Fibroblast of pulmonary artery (primary cell): ENCODE results near the gene CORIN.
"Not testable (repeated sequence)": the region's sequence is repeated elsewhere in the genome, so short reads cannot be mapped to it uniquely, and the experiment has no call there.

Experiments used
- DNase-seq: peaks from one replicate; pipeline ENCODE4 v3.0.0-alpha.2; 2010; ENCODE audit warnings: low read depth
- H3K4me3 ChIP-seq: replicated peaks from 2 replicates; pipeline ENCODE4 v1.5.1; 2011; ENCODE audit warnings: low read depth, mild to moderate bottlenecking, control low read depth, low read length, moderate library complexity
- CTCF ChIP-seq: IDR thresholded peaks from 2 replicates; pipeline ENCODE4 v1.5.1; 2011; ENCODE audit warnings: mild to moderate bottlenecking, control low read depth, low read length, inconsistent platforms; ENCODE audit errors: missing control alignments

The CORIN gene

GRCh38 chr4:47695260-47695659, 142.6 kb downstream of the CORIN start:
- no peak overlapping the region for H3K4me3 ChIP-seq
- DNase-seq: no peak
- TF ChIP-seq CTCF: no peak

- no peak for TF ChIP-seq CTCF
- no peak for DNase-seq
- H3K4me3 ChIP-seq: no peak overlapping the region
Measured at GRCh38 chr4:47694322-47694721, 143.5 kb downstream of the CORIN start.

GRCh38 chr4:47692691-47693090, 145.2 kb downstream of the CORIN start:
- no peak overlapping the region for H3K4me3 ChIP-seq
- no peak for DNase-seq
- no peak for TF ChIP-seq CTCF

- DNase-seq, H3K4me3 ChIP-seq: not testable (repeated sequence)
Measured at GRCh38 chr4:47691757-47692383, 146.0 kb downstream of the CORIN start.

- no peak for DNase-seq
- TF ChIP-seq CTCF: no peak
- H3K4me3 ChIP-seq: no peak overlapping the region
Measured at GRCh38 chr4:47690611-47691010, 147.3 kb downstream of the CORIN start.

- TF ChIP-seq CTCF: peak; percentile 75
- DNase-seq: peak; percentile 59
- no peak overlapping the region for H3K4me3 ChIP-seq
Measured at GRCh38 chr4:47686294-47686872, 151.5 kb downstream of the CORIN start.

GRCh38 chr4:47675806-47676205, 162.1 kb downstream of the CORIN start:
- TF ChIP-seq CTCF: no peak
- no peak for DNase-seq
- no peak overlapping the region for H3K4me3 ChIP-seq
